ENCODE data around the gene DIP2B.

- no peak for TF ChIP-seq CTCF (IDR thresholded peaks at IDR 0.05)
- TF ChIP-seq POLR2A (IDR thresholded peaks at IDR 0.05): no peak
- TF ChIP-seq EP300 (IDR thresholded peaks at IDR 0.05): no peak
These were observed 20.6 kb downstream of the DIP2B start for GRCh38 chr12:50525422-50525821.

All from ovary (tissue), 3 donors.